ENCODE results near the gene PLCG2. TPM values are rescaled to one million over a fixed set of nuclear protein-coding genes. Genes with fewer than 3 reads are reported as not detected.

The PLCG2 gene
- total RNA-seq, 6 experiments from 2014 or later, result 0.14 to 0.61 (median 0.27) TPM

DNA sequence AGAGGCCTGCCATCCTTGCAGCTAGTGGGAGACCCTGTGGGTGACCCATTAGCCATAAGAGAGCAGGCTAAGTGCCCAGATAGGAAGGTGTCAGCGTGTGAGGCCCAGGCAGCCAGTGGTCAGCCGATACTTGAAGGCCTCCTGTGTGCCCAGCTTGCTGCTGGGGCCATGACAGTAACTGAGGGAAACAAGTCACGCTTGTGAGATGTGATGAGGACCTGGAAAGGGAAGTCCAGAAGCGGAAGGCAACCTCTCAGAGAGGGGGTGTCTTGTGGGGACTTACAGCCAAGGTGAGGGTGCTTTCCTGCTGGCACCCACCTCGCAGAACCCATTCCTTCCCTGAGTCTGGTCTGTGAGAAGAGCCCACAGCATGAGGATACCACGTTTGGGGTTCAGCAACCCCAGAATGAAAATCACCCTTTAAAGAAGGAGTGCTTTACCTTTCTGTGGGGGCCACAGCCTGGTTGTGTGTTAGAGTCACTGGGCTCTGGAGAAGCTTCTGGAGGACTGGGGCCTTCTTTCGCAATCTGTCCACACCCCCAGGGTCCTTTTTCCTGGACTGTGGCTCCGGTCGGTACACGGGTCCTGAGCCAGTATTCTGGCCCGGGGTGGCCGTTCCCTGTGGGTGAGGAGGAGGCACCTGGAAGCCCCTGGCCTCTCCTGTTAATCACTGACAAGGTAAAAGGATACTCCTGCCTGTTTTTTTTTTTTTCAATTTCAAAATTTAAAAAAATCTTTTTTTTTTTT, 53.9 kb downstream of the PLCG2 start:
- Mint-ChIP-seq H3K4me1 (ENCODE audit: low read depth) (no peaks in the 10 kb centered on the region), H3K27me3 (ENCODE audit: insufficient read depth) (peaks cover 16% of the 10 kb centered on the region), H3K9me3 (no peaks in the 10 kb centered on the region), H3K27ac (no peak overlapping the region), H3K36me3 (ENCODE audit: low read depth) (no peaks in the 10 kb centered on the region), H3K4me3 (no peak overlapping the region)
- DNase-seq, result no peak
- TF ChIP-seq, protein P1, sequence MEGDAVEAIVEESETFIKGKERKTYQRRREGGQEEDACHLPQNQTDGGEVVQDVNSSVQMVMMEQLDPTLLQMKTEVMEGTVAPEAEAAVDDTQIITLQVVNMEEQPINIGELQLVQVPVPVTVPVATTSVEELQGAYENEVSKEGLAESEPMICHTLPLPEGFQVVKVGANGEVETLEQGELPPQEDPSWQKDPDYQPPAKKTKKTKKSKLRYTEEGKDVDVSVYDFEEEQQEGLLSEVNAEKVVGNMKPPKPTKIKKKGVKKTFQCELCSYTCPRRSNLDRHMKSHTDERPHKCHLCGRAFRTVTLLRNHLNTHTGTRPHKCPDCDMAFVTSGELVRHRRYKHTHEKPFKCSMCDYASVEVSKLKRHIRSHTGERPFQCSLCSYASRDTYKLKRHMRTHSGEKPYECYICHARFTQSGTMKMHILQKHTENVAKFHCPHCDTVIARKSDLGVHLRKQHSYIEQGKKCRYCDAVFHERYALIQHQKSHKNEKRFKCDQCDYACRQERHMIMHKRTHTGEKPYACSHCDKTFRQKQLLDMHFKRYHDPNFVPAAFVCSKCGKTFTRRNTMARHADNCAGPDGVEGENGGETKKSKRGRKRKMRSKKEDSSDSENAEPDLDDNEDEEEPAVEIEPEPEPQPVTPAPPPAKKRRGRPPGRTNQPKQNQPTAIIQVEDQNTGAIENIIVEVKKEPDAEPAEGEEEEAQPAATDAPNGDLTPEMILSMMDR (IDR thresholded peaks at IDR 0.05), result no peak

DNA sequence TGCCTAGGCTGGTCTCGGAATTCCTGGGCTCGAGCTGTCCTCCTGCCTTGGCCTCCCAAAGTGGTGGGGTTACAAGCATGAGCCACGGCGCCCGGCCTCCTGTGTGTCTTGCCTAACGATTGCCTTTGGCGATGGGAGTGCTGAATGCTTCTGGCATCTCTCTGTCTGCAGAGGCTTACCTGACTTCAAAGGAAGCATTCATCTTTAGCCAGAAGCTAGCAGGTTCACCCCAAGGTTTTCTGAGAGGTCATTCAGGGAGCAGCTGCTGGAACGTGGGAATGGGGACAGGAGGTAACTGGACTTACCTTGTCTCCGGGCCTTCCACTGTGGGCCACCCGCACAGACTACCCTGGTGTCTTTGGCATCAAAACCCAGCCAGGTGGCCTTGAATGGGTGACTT, 54.7 kb downstream of the PLCG2 start:
- H3K36me3 Mint-ChIP-seq (ENCODE audit: low read depth), result no peaks in the 10 kb centered on the region
- TF ChIP-seq, protein P1 (IDR thresholded peaks at IDR 0.05), result no peak
- H3K4me1 Mint-ChIP-seq (ENCODE audit: low read depth), result no peaks in the 10 kb centered on the region
- H3K27me3 Mint-ChIP-seq (ENCODE audit: insufficient read depth), result peaks cover 16% of the 10 kb centered on the region
- no peak overlapping the region for H3K27ac Mint-ChIP-seq
- DNase-seq, result no peak
- H3K4me3 Mint-ChIP-seq, result no peak overlapping the region
- H3K9me3 Mint-ChIP-seq, result no peaks in the 10 kb centered on the region

DNA sequence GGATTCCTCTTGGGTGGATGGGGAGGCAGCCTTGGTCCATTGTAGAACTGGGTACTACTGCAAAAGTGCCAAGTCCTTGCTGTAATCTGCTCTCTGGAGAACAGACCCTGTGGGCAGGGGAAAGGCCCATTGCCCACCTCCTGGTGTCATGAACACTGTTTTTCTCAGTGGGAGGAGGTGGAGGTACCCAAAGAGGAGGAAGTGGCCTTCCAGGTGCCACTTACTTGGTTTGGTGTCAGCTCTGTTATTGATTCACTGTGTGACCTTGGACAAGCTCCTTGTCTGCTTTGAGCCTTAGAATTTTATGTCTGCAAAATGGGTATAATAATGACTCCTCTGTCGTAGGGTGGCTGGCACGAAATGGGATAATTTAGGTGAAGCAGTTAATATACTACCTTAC, 55.8 kb downstream of the PLCG2 start:
- no peak overlapping the region for H3K27ac Mint-ChIP-seq
- no peaks in the 10 kb centered on the region for H3K9me3 Mint-ChIP-seq
- TF ChIP-seq, protein P1 (IDR thresholded peaks at IDR 0.05), result no peak
- H3K36me3 Mint-ChIP-seq (ENCODE audit: low read depth), result no peaks in the 10 kb centered on the region
- H3K4me3 Mint-ChIP-seq, result no peak overlapping the region
- DNase-seq, result no peak
- H3K27me3 Mint-ChIP-seq (ENCODE audit: insufficient read depth), result peaks cover 12% of the 10 kb centered on the region
- H3K4me1 Mint-ChIP-seq (ENCODE audit: low read depth), result no peaks in the 10 kb centered on the region

DNA sequence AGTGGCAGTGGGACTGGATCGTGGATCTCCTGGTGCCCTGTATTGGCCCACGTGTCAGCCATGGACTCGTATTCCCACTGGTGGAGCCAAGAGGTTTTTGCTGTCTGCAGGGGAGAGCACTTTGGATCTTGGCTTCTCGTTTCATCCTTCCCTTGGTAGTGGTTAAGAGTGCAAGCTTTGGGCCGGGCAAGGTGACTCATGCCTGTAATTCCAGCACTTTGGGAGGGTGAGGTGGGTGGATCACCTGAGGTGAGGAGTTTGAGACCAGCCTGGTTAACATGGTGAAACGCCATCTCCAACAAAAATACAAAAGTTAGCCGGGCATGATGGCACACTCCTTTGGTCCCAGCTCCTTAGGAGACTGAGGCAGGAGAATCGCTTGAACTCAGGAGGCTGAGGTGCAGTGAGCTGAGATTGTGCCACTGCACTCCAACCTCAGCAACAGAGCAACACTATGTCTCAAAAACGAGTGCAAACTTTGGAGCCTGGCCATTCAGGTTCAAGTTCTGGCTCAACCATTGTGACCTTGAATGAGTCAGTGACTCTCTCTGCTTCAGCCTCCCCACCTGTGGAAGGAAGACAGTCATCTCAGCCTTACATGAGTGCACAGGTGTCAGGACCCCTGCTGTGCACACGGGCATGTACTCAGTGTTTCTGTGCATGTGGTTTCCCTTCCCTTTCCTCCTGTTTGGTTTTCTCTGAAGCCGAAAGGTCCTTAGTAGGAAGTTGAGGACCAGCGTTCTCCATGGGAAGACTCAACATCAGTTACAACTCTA, 57.4 kb downstream of the PLCG2 start:
- no peak overlapping the region for H3K4me3 Mint-ChIP-seq
- H3K27me3 Mint-ChIP-seq (ENCODE audit: insufficient read depth), result peaks cover 20% of the 10 kb centered on the region

DNA sequence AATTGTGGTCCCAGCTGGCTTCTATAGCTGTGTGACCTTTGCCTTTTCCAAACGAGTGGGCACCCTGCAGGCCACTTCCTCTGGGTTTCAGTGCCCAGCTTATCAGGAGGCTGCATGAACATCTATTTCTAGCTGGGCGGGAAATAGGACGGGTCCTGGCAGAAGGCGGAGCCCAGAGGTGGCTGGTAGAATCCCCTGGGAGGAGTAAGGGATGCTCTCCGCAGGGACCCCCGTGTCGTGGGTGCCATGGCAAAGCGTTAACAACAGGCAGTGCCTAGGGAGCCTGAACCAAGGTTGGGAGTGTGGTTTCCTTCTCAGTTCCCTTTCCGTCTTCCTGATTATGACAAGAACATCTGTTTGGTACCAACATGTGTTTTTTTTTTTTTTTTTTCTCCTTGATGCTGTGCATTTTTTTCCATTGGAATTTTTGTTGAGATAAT, 58.2 kb downstream of the PLCG2 start:
- no peak for DNase-seq
- no peaks in the 10 kb centered on the region for H3K36me3 Mint-ChIP-seq (ENCODE audit: low read depth)
- no peaks in the 10 kb centered on the region for H3K4me1 Mint-ChIP-seq (ENCODE audit: low read depth)
- TF ChIP-seq, protein P1 (IDR thresholded peaks at IDR 0.05), result no peak
- no peak overlapping the region for H3K27ac Mint-ChIP-seq
- H3K27me3 Mint-ChIP-seq (ENCODE audit: insufficient read depth), result peaks cover 26% of the 10 kb centered on the region
- no peak overlapping the region for H3K4me3 Mint-ChIP-seq
- H3K9me3 Mint-ChIP-seq, result no peaks in the 10 kb centered on the region

More for the DNA sequence above, 57.4 kb downstream of the PLCG2 start:
- H3K4me1 Mint-ChIP-seq (ENCODE audit: low read depth), result no peaks in the 10 kb centered on the region
- H3K36me3 Mint-ChIP-seq (ENCODE audit: low read depth), result no peaks in the 10 kb centered on the region
- TF ChIP-seq, protein P1 (IDR thresholded peaks at IDR 0.05), result no peak
- H3K9me3 Mint-ChIP-seq, result no peaks in the 10 kb centered on the region
- no peak for DNase-seq
- H3K27ac Mint-ChIP-seq, result no peak overlapping the region
